GM21786 (cell line): ENCODE measurements around the gene HIGD1C.
"Not testable (repeated sequence)": the region's sequence is repeated elsewhere in the genome, so short reads cannot be mapped to it uniquely, and the experiment has no call there.

Source experiments
- ATAC-seq: cut with Tn5 transposase; IDR thresholded peaks from one replicate; pipeline ENCODE4 v1.9.1; 2021; ENCODE audit not compliant: unreplicated experiment

The HIGD1C gene

GRCh38 chr12:50952510-50952909 is at the start of gene HIGD1C:
Gene HIGD1C, plus strand, starts transcription at chr12:50952544. Its CDS starts 1,455 bp downstream, at chr12:50953999.
- ATAC-seq = no peak

GRCh38 chr12:50908479-50908878 is 43.9 kb upstream of the HIGD1C start:
- ATAC-seq = not testable (repeated sequence)

- ATAC-seq = not testable (repeated sequence)
These were observed 40.0 kb upstream of the HIGD1C start for GRCh38 chr12:50912361-50912760.

DNA sequence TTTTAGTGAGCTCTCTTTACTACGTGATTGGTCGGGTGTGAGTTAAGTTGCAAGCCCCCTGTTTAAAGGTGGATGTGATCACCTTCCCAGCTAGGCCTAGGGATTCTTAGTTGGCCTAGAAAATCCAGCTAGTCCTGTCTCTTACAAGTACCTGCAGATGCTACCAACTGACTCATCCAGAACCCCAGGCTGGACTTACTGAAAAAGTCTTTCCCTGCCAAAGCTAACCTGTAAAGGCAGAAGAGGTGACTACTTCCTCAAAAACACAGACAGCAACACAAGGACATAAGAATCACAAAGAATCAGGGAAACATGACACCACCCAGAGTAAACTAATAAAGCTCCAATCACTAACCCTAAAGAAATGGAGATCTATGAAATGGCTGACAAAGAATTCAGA is 39.1 kb upstream of the HIGD1C start:
- no peak for ATAC-seq

DNA sequence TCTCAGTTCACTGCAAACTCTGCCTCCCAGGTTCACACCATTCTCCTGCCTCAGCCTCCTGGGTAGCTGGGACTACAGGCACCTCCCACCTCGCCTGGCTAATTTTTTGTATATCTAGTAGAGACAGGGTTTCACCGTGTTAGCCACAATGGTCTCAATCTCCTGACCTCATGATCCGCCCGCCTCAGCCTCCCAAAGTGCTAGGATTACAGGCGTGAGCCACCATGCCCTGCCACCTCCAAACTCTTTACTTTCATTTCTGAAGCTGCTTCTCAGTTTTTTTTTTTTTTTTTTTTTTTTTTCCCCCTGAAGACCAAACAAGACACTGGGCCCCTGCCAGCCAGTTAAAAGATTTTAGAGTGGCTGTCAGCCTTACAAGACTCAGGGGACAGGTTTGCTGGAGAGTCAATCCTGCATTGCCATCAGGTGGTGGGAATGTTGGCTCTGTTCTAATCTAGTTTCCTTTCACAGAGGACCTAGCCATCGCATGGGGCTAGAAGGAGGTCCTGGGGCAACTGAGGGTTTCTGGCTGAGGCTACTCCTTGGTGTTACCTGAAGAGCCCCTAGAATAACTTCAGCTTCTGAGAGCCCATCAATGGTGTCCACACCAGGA is 37.4 kb upstream of the HIGD1C start:
- no peak for ATAC-seq

DNA sequence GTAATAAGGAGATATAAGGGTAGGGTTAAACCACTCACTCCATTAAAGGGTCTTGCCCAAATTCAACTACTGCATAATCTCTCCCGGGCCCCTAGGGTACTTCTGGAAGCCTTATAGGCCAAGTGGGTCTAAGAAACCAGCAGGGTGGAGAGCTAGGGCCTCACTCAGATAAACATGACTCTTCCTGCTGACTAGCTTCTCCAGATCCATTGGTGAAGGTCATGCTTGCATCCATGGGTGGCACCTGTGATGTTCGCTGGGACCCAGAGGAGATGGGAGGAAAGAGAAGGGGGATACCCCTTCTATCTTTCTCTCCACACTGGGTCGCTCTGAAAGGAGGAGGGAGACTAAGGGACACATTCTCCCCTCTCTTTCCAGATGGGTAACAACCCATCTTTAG is 36.1 kb upstream of the HIGD1C start:
- ATAC-seq = no peak

- ATAC-seq = no peak
These were observed 33.6 kb upstream of the HIGD1C start for GRCh38 chr12:50918584-50919316.

DNA sequence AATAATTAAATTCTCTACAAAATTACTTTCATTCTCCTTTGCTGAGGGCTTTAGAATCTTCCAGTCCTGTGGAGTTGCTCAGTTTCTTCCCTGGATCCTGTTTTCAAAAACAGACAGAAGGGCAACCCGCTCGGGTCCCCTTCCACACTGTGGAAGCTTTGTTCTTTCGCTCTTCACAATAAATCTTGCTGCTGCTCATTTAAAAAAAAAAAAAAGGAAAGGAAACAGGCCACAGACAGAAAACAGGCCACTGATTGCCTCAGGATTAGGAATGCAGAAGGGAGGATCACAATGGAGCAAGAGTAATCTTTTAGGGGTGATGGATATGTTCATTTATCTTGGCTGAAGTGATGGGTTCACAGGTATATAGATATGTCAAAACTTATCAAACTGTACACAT is 29.5 kb upstream of the HIGD1C start:
- ATAC-seq = no peak

- ATAC-seq = no peak
These were observed 28.8 kb upstream of the HIGD1C start for GRCh38 chr12:50923361-50924130.

- ATAC-seq = no peak
These were observed 28.3 kb upstream of the HIGD1C start for GRCh38 chr12:50924131-50924438.

DNA sequence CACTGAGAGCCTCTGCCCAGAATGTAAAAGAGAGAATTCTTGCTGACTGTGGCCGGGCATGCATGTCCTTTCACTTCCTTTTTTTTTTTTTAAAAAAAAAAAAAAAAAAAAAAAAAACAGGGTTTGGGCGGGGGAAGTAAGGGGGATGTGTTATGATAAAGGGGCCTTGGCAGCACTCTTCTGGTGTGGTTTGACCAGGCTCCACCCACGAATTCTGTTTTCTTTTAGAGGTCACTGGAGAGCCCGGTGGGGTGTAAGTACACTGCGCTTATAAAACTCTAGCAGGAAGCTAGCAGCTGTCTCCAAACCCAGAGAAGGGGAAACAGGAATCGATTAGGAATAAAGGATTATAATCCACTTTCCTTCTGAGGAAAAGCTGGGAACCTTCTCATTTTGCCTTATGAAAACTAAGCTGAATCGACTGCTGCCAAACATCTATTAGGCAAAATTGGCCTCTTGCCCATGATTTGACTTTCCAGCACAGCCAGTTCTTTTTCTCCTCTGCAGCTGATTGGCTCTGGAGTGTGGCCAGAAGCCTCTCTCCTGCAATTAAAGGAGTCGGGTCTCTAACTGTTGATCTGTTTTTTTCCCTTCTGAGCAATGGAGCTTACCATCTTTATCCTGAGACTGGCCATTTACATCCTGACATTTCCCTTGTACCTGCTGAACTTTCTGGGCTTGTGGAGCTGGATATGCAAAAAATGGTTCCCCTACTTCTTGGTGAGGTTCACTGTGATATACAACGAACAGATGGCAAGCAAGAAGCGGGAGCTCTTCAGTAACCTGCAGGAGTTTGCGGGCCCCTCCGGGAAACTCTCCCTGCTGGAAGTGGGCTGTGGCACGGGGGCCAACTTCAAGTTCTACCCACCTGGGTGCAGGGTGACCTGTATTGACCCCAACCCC is 27.7 kb upstream of the HIGD1C start:
- peak; percentile 83 for ATAC-seq

DNA sequence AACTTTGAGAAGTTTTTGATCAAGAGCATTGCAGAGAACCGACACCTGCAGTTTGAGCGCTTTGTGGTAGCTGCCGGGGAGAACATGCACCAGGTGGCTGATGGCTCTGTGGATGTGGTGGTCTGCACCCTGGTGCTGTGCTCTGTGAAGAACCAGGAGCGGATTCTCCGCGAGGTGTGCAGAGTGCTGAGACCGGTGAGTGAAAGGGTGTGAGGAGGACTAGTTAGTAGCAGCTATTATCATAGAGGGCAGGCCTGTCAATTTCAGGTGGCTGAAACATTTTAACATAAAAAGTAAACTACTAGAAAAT is 27.0 kb upstream of the HIGD1C start:
- no peak for ATAC-seq

DNA sequence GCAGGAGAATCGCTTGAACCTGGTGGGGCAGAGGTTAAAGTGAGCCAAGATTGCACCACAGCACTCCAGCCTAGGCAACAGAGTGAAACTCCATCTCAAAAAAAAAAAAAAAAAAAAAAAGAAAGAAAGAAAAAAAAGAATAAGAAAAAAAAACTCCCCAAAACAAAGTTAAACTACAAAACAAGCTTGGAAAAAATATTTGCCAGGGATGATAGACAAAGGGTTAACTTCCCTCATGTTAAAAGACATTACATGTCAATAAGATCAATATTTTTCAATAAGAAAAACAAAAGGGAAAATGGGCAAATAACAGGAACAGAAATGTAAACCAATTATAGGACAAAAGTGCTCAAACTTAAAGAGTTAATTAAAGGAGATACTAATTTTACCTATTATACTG is 26.4 kb upstream of the HIGD1C start:
- ATAC-seq = no peak

DNA sequence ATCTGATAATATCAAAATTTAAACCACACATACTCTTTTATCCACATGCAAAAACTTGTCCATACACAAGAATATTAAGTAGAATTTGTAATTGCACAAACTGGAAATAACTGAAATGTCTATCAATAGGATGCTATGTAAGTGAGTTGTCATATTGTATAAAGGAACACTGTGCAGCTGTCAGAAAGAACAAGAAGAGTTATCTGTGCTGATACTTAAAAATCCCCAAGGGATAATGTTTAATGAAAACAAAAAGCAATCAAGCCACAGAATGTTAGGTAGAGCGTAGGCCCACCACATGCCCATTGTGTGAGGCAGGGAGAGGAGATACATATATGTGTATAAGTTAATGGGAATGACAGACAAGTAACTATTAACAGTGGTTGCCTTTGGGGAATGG is 25.9 kb upstream of the HIGD1C start:
- ATAC-seq = no peak

DNA sequence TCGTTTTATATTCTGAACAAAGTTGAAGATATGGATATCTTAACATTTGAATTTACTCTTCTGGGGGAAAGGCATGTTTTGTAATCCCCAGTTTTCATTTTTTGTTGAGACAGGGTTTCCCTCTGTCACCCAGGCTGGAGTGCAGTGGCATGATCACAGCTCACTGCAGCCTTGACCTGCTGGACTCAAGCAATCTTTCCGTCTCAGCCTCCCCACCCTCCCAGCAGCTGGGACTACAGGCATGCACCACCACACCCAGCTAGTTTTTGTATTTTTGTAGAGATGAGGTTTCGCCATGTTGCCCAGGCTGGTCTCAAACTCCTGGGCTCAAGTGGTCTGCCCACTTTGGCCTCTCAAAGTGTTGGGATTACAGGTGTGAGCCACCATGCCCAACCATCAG is 25.4 kb upstream of the HIGD1C start:
- not testable (repeated sequence) for ATAC-seq

DNA sequence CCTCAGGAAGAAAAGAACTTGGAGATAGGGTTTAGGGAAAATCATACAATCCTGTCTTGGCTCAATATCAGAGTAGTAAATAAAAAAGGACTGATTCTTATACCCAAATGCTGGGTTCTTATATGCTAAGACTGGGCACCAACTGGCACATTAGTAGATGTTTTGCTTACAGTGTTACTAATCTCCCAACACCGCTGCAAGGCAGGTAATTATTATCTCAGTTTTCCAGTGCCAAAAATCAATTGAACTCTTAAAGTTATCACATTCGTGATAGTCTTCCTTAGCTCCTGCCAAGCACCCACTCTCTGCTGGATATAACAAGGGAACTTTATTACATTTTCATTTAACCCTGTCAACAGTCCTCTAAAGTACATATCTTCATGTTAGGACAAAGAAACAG is 25.0 kb upstream of the HIGD1C start:
- ATAC-seq = no peak

DNA sequence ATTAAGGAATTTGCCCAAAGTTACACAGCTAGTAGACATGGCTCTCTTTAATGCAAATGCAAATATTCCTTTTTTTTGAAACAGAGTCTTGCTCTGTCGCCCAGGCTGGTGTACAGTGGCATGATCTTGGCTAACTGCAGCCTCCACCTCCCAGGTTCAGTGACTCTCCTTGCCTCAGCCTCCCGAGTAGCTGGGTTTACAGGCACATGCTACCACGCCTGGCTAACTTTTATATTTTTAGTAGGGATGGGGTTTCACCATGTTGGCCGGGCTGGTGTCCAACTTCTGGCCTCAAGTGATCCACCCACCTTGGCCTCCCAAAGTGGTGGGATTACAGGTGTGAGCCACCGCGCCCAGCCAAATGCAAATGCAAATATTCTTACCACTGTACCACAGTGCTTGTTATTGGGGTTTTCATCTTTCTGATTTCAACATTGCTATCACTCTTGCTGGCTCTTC is 24.5 kb upstream of the HIGD1C start:
- no peak for ATAC-seq

- ATAC-seq = no peak
These were observed 24.0 kb upstream of the HIGD1C start for GRCh38 chr12:50928392-50928791.

GRCh38 chr12:50929831-50930230 is 22.5 kb upstream of the HIGD1C start:
- no peak for ATAC-seq

DNA sequence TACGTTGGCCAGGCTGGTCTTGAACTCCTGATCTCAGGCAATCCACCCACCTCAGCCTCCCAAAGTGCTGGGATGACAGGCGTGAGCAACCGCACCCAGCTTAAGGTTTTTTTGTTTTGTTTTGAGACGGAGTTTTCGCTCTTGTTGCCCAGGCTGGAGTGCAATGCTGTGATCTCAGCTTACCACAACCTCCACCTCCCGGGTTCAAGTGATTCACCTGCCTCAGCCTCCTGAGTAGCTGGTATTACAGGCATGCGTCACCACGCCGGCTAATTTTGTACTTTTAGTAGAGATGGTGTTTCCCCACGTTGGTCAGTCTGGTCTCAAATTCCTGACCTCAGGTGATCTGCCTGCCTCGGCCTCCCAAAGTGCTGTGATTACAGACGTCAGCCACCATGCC is 21.9 kb upstream of the HIGD1C start:
- ATAC-seq = not testable (repeated sequence)

- no peak for ATAC-seq
These were observed 19.5 kb upstream of the HIGD1C start for GRCh38 chr12:50932787-50933280.
